Measurements from ENCODE around the gene GOLT1A.

DNA sequence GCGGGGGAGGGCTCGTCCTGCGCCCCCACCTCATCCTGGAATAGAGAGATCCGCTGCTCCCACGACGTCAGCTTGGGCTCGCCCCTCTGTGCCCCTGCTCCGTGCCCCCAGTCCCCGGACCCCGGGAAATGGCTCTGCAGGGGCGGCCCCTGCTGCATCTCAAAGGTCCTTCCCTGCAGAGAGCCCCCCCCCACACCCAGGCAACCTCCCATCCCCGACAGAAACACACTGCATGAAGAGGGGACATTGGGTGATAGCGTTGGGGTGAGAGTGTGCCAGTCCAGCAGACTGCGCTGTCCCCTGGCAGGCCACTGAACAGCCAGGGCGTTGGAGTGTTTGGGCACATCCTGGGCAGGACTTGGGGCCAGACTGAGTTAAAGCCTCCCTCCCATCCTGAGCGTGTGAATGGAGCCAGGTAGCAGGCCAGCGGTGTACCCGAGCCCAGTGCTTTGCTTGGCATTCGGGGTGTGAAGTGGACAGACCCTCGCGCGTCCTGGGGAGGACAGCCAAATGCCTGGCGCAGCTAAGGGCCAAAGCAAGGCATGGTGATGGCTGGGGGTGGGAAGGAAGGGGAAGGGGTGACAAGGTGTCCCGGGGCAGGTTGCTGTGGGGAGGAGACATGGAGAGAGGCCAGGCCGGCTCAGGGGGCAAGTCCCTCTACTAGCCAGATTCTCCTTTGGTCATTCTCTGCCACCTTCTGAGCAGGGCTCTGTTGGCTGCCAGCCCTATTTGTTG lies 61.3 kb downstream of the GOLT1A start:
- TF ChIP-seq, protein P1, sequence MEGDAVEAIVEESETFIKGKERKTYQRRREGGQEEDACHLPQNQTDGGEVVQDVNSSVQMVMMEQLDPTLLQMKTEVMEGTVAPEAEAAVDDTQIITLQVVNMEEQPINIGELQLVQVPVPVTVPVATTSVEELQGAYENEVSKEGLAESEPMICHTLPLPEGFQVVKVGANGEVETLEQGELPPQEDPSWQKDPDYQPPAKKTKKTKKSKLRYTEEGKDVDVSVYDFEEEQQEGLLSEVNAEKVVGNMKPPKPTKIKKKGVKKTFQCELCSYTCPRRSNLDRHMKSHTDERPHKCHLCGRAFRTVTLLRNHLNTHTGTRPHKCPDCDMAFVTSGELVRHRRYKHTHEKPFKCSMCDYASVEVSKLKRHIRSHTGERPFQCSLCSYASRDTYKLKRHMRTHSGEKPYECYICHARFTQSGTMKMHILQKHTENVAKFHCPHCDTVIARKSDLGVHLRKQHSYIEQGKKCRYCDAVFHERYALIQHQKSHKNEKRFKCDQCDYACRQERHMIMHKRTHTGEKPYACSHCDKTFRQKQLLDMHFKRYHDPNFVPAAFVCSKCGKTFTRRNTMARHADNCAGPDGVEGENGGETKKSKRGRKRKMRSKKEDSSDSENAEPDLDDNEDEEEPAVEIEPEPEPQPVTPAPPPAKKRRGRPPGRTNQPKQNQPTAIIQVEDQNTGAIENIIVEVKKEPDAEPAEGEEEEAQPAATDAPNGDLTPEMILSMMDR (IDR thresholded peaks at IDR 0.05): no peak
- no peak for TF ChIP-seq POLR2A (IDR thresholded peaks at IDR 0.05)

All from esophagus squamous epithelium (tissue), 4 donors.